Fibroblast of pulmonary artery (primary cell): ENCODE results near the gene ABI3BP.

Experiments
- DNase-seq: peaks from one replicate; pipeline ENCODE4 v3.0.0-alpha.2; 2010; ENCODE audit warnings: low read depth
- H3K4me3 ChIP-seq: replicated peaks from 2 replicates; pipeline ENCODE4 v1.5.1; 2011; ENCODE audit warnings: low read depth, mild to moderate bottlenecking, control low read depth, low read length, moderate library complexity
- CTCF ChIP-seq: IDR thresholded peaks from 2 replicates; pipeline ENCODE4 v1.5.1; 2011; ENCODE audit warnings: mild to moderate bottlenecking, control low read depth, low read length, inconsistent platforms; ENCODE audit errors: missing control alignments

Gene ABI3BP

GRCh38 chr3:100888881-100889280, 104.3 kb downstream of the ABI3BP start:
- TF ChIP-seq CTCF = no peak
- no peak for DNase-seq
- no peak overlapping the region for H3K4me3 ChIP-seq

GRCh38 chr3:100882571-100882984, 110.6 kb downstream of the ABI3BP start:
- no peak overlapping the region for H3K4me3 ChIP-seq
- no peak for TF ChIP-seq CTCF
- DNase-seq = peak; percentile 86

GRCh38 chr3:100880845-100881244, 112.4 kb downstream of the ABI3BP start:
- no peak for DNase-seq
- H3K4me3 ChIP-seq = no peak overlapping the region

GRCh38 chr3:100880072-100880471, 113.1 kb downstream of the ABI3BP start:
- no peak for TF ChIP-seq CTCF
- H3K4me3 ChIP-seq = no peak overlapping the region
- no peak for DNase-seq

More at GRCh38 chr3:100880845-100881244, 112.4 kb downstream of the ABI3BP start:
- no peak for TF ChIP-seq CTCF

- no peak for TF ChIP-seq CTCF
- DNase-seq = no peak
- H3K4me3 ChIP-seq = no peak overlapping the region
Measured at GRCh38 chr3:100879195-100879810, 113.9 kb downstream of the ABI3BP start.

GRCh38 chr3:100877286-100877685, 115.9 kb downstream of the ABI3BP start:
- TF ChIP-seq CTCF = no peak
- no peak overlapping the region for H3K4me3 ChIP-seq
- DNase-seq = no peak

GRCh38 chr3:100875239-100875638, 118.0 kb downstream of the ABI3BP start:
- no peak overlapping the region for H3K4me3 ChIP-seq
- peak; percentile 64 for DNase-seq
- no peak for TF ChIP-seq CTCF
